OCI-LY3 (cell line): ENCODE data around the gene KLK2.

Experiments used
- CTCF ChIP-seq: fragments of 200-600, 300-600 bp; sonication (generic); IDR thresholded peaks from 2 replicates; pipeline ENCODE4 v1.5.1; 2014; ENCODE audit warnings: antibody characterized with exemption, low read length, low read depth
- EZH2phosphoT487 ChIP-seq: fragments of 200-600 bp; shearing (Covaris generic); IDR thresholded peaks from 2 replicates; pipeline ENCODE4 v1.6.1; 2018; ENCODE audit warnings: antibody characterized with exemption, mixed run types, low read depth

GRCh38 chr19:50833802-50834167 lies 39.5 kb upstream of the KLK2 start:
- no peak for TF ChIP-seq CTCF
- TF ChIP-seq EZH2phosphoT487, result no peak
